ENCODE measurements around the gene KDM7A. TPM values are rescaled to one million over a fixed set of nuclear protein-coding genes. Genes with fewer than 3 reads are reported as not detected.

KDM7A gene
- total RNA-seq, 1 donor from 2014 or later = 7.6 TPM

- DNase-seq (ENCODE audit: low read depth) = no peak
- TF ChIP-seq CTCF (conservative IDR thresholded peaks at IDR 0.05; ENCODE audit: low read depth, low read length) = no peak
- H3K4me3 ChIP-seq (ENCODE audit: low read depth, low read length) = no peak overlapping the region
Measured at GRCh38 chr7:140084972-140085371, 91.8 kb downstream of the KDM7A start.

GRCh38 chr7:140084142-140084655 lies 92.6 kb downstream of the KDM7A start:
- DNase-seq (ENCODE audit: low read depth) = no peak
- no peak overlapping the region for H3K4me3 ChIP-seq (ENCODE audit: low read depth, low read length)
- TF ChIP-seq CTCF (conservative IDR thresholded peaks at IDR 0.05; ENCODE audit: low read depth, low read length) = no peak

- no peak for TF ChIP-seq CTCF (conservative IDR thresholded peaks at IDR 0.05; ENCODE audit: low read depth, low read length)
- DNase-seq (ENCODE audit: low read depth) = no peak
- no peak overlapping the region for H3K4me3 ChIP-seq (ENCODE audit: low read depth, low read length)
Measured at GRCh38 chr7:140082770-140083169, 94.0 kb downstream of the KDM7A start.

GRCh38 chr7:140081774-140082425 lies 94.9 kb downstream of the KDM7A start:
- no peak for DNase-seq (ENCODE audit: low read depth)
- TF ChIP-seq CTCF (conservative IDR thresholded peaks at IDR 0.05; ENCODE audit: low read depth, low read length) = no peak
- H3K4me3 ChIP-seq (ENCODE audit: low read depth, low read length) = no peak overlapping the region

- TF ChIP-seq CTCF (conservative IDR thresholded peaks at IDR 0.05; ENCODE audit: low read depth, low read length) = no peak
- no peak for DNase-seq (ENCODE audit: low read depth)
- H3K4me3 ChIP-seq (ENCODE audit: low read depth, low read length) = no peak overlapping the region
Measured at GRCh38 chr7:140080919-140081318, 95.9 kb downstream of the KDM7A start.

GRCh38 chr7:140079121-140079536 lies 97.7 kb downstream of the KDM7A start:
- no peak overlapping the region for H3K4me3 ChIP-seq (ENCODE audit: low read depth, low read length)
- DNase-seq (ENCODE audit: low read depth) = no peak
- TF ChIP-seq CTCF (conservative IDR thresholded peaks at IDR 0.05; ENCODE audit: low read depth, low read length) = peak; percentile 47

- no peak overlapping the region for H3K4me3 ChIP-seq (ENCODE audit: low read depth, low read length)
- DNase-seq (ENCODE audit: low read depth) = no peak
- no peak for TF ChIP-seq CTCF (conservative IDR thresholded peaks at IDR 0.05; ENCODE audit: low read depth, low read length)
Measured at GRCh38 chr7:140078392-140078791, 98.4 kb downstream of the KDM7A start.

Data from epithelial cell of proximal tubule (primary cell).